ENCODE data around the gene ETNPPL. TPM values are rescaled to one million over a fixed set of nuclear protein-coding genes. Genes with fewer than 3 reads are reported as not detected.

The ETNPPL gene
- total and polyA plus RNA-seq, 2 of the 4 experiments (the other 2 are of a cell fraction): not detected

- Histone ChIP-seq H3K56ac (ENCODE audit: extremely low read depth, insufficient read depth, low read length) (no peak overlapping the region), H3K4me1 (ENCODE audit: control insufficient read depth, insufficient read depth, low read length) (no peaks in the 10 kb centered on the region), H2BK20ac (ENCODE audit: low read depth, low read length) (no peak overlapping the region), H3K14ac (replicated peaks; ENCODE audit: low read depth, low read length) (no peak overlapping the region), H3K9me3 (ENCODE audit: control insufficient read depth, insufficient read depth, low read length) (no peaks in the 10 kb centered on the region), H4K91ac (ENCODE audit: insufficient read depth, low read depth, low read length) (no peak overlapping the region), H2BK15ac (ENCODE audit: low read depth, low read length) (no peak overlapping the region), H3K36me3 (ENCODE audit: control insufficient read depth, insufficient read depth, low read length) (no peaks in the 10 kb centered on the region), H4K8ac (ENCODE audit: low read depth in 2 of 2, low read length in 2 of 2) (no peak overlapping the region), H3K9me1 (ENCODE audit: insufficient read depth, low read length) (no peaks in the 10 kb centered on the region), H2AK9ac (replicated peaks; ENCODE audit: low read depth, low read length, poor library complexity) (no peak overlapping the region), H2AK5ac (ENCODE audit: low read depth, low read length) (no peak overlapping the region), H3K27me3 (ENCODE audit: control insufficient read depth, insufficient read depth, low read length) (peaks cover 2% of the 10 kb centered on the region), H3K23ac (ENCODE audit: low read depth, low read length) (no peak overlapping the region), H3K4ac (ENCODE audit: low read depth, low read length) (no peak overlapping the region), H3K18ac (ENCODE audit: low read depth, low read length) (no peak overlapping the region), H3K4me3 (ENCODE audit: insufficient read depth, low read depth, low read length) (no peak overlapping the region), H2BK5ac (ENCODE audit: low read depth, low read length, poor library complexity, severe bottlenecking) (no peak overlapping the region), H4K20me1 (ENCODE audit: insufficient read depth, low read length) (no peaks in the 10 kb centered on the region), H3K79me1 (ENCODE audit: low read depth in 1 of 2, low read length in 2 of 2) (no peaks in the 10 kb centered on the region), H3K4me2 (ENCODE audit: low read depth, low read length) (no peak overlapping the region), H4K5ac (ENCODE audit: low read depth, low read length) (no peak overlapping the region), H2BK120ac (ENCODE audit: low read depth, low read length) (no peak overlapping the region), H3K9ac (ENCODE audit: low read depth, low read length) (no peak overlapping the region), H3K27ac (ENCODE audit: insufficient read depth, low read length) (no peak overlapping the region), H2AFZ (replicated peaks; ENCODE audit: low read length, poor library complexity) (no peak overlapping the region)
- dilution Hi-C loops (cut with HindIII; ENCODE audit: low sequenced_read_pairs, unreplicated experiment): no loop called here
- CTCF ChIA-PET: interaction anchor here (0.8 kb wide), 1 partner anchor 9 kb away, joined by 3 read pairs; no protein-coding TSS in a partner anchor
- 50% methylated on average over 1 of the region's 5 CpGs; no CpG with 5 or more reads in 1 of the 2 experiments for WGBS, 2 experiments (ENCODE audit: extremely low coverage in 2 of 2, insufficient read length in 1 of 2)
- no TSS peak for BruUV-seq (replicated peaks)
- in situ Hi-C loops (cut with MboI; ENCODE audit: low sequenced_read_pairs): no loop called here
- TF ChIP-seq USF2 (IDR thresholded peaks at IDR 0.05; ENCODE audit: low read depth, low read length) (no peak), RCOR1 (IDR thresholded peaks at IDR 0.05; ENCODE audit: insufficient replicate concordance, low read length) (no peak), POLR2A (IDR thresholded peaks at IDR 0.05; ENCODE audit: low read depth, low read length) (no peak), RFX5 (IDR thresholded peaks at IDR 0.05; ENCODE audit: low read depth, low read length) (no peak), NFE2L2 (IDR thresholded peaks at IDR 0.05; ENCODE audit: low read depth, low read length) (no peak)
- DNase-seq (no peak), ATAC-seq (ENCODE audit: low read depth) (no peak)
- POLR2A ChIA-PET (ENCODE audit: unreplicated experiment): no interaction called here
- intact Hi-C loops (cut with micrococcal nuclease): no loop called here
Measured at GRCh38 chr4:108774809-108775530, 12.1 kb upstream of the ETNPPL start.
